ENCODE measurements around the gene ARL8A. TPM values are rescaled to one million over a fixed set of nuclear protein-coding genes. Genes with fewer than 3 reads are reported as not detected.

Gene ARL8A
- total and polyA plus RNA-seq, 10 of the 15 experiments (the other 5 are each of a cell fraction or from before 2014, with no cell fraction given): 0.34 to 49.2 (median 15.4) TPM

- peaks cover 13 to 17% of the 10 kb centered on the region in 2 experiments; a peak in 3 of 4 replicates for H3K36me3 ChIP-seq (ENCODE audit: control insufficient read depth in 2 of 2, insufficient read depth in 2 of 2, low read length in 1 of 2)
- no peak for TF ChIP-seq SKIL (IDR thresholded peaks at IDR 0.05; ENCODE audit: low read depth, poor library complexity, severe bottlenecking)
- no peak for TF ChIP-seq E2F4 (IDR thresholded peaks at IDR 0.05; ENCODE audit: low read depth, low read length)
- no peak for TF ChIP-seq POLR2AphosphoS5 (IDR thresholded peaks at IDR 0.05; ENCODE audit: low read length)
- no peak for TF ChIP-seq IKZF1 (conservative IDR thresholded peaks at IDR 0.05)
- TF ChIP-seq MAX (IDR thresholded peaks at IDR 0.05; ENCODE audit: low read depth, low read length): no peak
- TF ChIP-seq ZNF217 (IDR thresholded peaks at IDR 0.05): no peak
- no peak for TF ChIP-seq TAF1 (IDR thresholded peaks at IDR 0.05; ENCODE audit: borderline replicate concordance, low read depth, low read length)
- no peak for TF ChIP-seq USF2 (IDR thresholded peaks at IDR 0.05; ENCODE audit: borderline replicate concordance, low read depth, low read length)
- no peak for TF ChIP-seq HSF1 (IDR thresholded peaks at IDR 0.05; ENCODE audit: low read depth, low read length)
- no peak for TF ChIP-seq CBX3 (IDR thresholded peaks at IDR 0.05; ENCODE audit: borderline replicate concordance, low read depth)
- no peak for TF ChIP-seq NFIC (IDR thresholded peaks at IDR 0.05; ENCODE audit: low read depth, low read length)
- TF ChIP-seq ZZZ3 (IDR thresholded peaks at IDR 0.05; ENCODE audit: control insufficient read depth, insufficient read length, low read depth): no peak
- no peak for TF ChIP-seq NR2F1 (conservative IDR thresholded peaks at IDR 0.05)
- no peak for TF ChIP-seq SREBF1 (IDR thresholded peaks at IDR 0.05; ENCODE audit: low read length)
- TF ChIP-seq SREBF2 (IDR thresholded peaks at IDR 0.05; ENCODE audit: low read length): no peak
- TF ChIP-seq ZBED1 (IDR thresholded peaks at IDR 0.05; ENCODE audit: borderline replicate concordance): no peak
- TF ChIP-seq YY1 (IDR thresholded peaks at IDR 0.05; ENCODE audit: low read depth, low read length): no peak
- ChIA-PET SMC1A (ENCODE audit: uncharacterized antibody, unreplicated experiment) (interaction anchor here (0.8 kb wide), 1 partner anchor 37 kb away, joined by 4 read pairs; no protein-coding TSS in a partner anchor), CTCF (interaction anchor here (1.3 to 2.9 kb wide), 5 partner anchors 8 to 37 kb away, joined by 4 to 14 read pairs (median 7); partner anchors contain the start of gene PTPN7), RAD21 (ENCODE audit: unreplicated experiment) (no interaction called here), POLR2A (interaction anchor here (1.2 to 3.3 kb wide), 2 partner anchors 13 to 15 kb away, joined by 4 to 15 read pairs; partner anchors contain the start of gene PTPN7)
- no peaks in the 10 kb centered on the region for H3K9me3 ChIP-seq (replicated peaks; ENCODE audit: control insufficient read depth, insufficient read depth, low read length)
- no peak overlapping the region for H3K4me3 ChIP-seq
- H3K4me1 ChIP-seq (ENCODE audit: control insufficient read depth, insufficient read depth, low read length): peaks cover 14% of the 10 kb centered on the region
- H3K79me2 ChIP-seq (ENCODE audit: control insufficient read depth, insufficient read depth, low read length): peaks cover 21% of the 10 kb centered on the region
- H3K4me2 ChIP-seq (ENCODE audit: control insufficient read depth, insufficient read depth): no peak overlapping the region
- in situ Hi-C loops (cut with MboI): no loop called here
- H4K20me1 ChIP-seq (ENCODE audit: control insufficient read depth, insufficient read depth): no peaks in the 10 kb centered on the region
- BruUV-seq (replicated peaks): no TSS peak
- no peak overlapping the region for H2AFZ ChIP-seq (ENCODE audit: control insufficient read depth, low read depth, low read length)
- no peak overlapping the region for H3K27ac ChIP-seq (ENCODE audit: control insufficient read depth, insufficient read depth)
- WGBS (ENCODE audit: insufficient coverage, insufficient replicate concordance, low lambda C conversion rate, missing lambda C conversion rate): 97% methylated on average over 3 of the region's 3 CpGs
- ATAC-seq (no peak), DNase-seq (ENCODE audit: low read depth, low spot score) (no peak), FAIRE-seq (no peak)
- no peak overlapping the region for H3K9ac ChIP-seq (ENCODE audit: control insufficient read depth, insufficient read depth, low read length)
- no peaks in the 10 kb centered on the region for H3K27me3 ChIP-seq (replicated peaks in 1 of 2; ENCODE audit: control insufficient read depth in 2 of 2, insufficient read depth in 2 of 2, low read length in 1 of 2)
- intact Hi-C loops (cut with micrococcal nuclease; ENCODE audit: unreplicated experiment): no loop called here
These were observed 2.5 kb upstream of the ARL8A start for GRCh38 chr1:202146993-202147392.

Data from GM12878 (cell line).